Activated naive CD8-positive, alpha-beta T cell treated with anti-CD3 and anti-CD28 coated beads, Interleukin-2, amount 50 U/mL, for 24 hours (primary cell): Measurements from ENCODE around the gene YWHAB.

Experiments
- ATAC-seq: fragments of 150-1000 bp; cut with Tn5 transposase; one replicate; pipeline ENCODE4 v1.10.0; 2021
- DNase-seq: peaks from one replicate; pipeline ENCODE4 v3.0.0; 2021
- H3K27ac Mint-ChIP-seq: one replicate; pipeline ENCODE4 v1.8.0; 2021; ENCODE audit warnings: mild to moderate bottlenecking, mixed read lengths
- H3K27me3 Mint-ChIP-seq: one replicate; pipeline ENCODE4 v1.8.0; 2021; ENCODE audit warnings: mixed read lengths
- H3K36me3 Mint-ChIP-seq: one replicate; pipeline ENCODE4 v1.8.0; 2021; ENCODE audit warnings: low read depth, mixed read lengths
- H3K4me1 Mint-ChIP-seq: one replicate; pipeline ENCODE4 v1.8.0; 2021; ENCODE audit warnings: mixed read lengths
- H3K4me3 Mint-ChIP-seq: one replicate; pipeline ENCODE4 v1.8.0; 2021; ENCODE audit warnings: mild to moderate bottlenecking, moderate library complexity, mixed read lengths
- H3K9me3 Mint-ChIP-seq: one replicate; pipeline ENCODE4 v1.8.0; 2021; ENCODE audit warnings: mixed read lengths

YWHAB gene

DNA sequence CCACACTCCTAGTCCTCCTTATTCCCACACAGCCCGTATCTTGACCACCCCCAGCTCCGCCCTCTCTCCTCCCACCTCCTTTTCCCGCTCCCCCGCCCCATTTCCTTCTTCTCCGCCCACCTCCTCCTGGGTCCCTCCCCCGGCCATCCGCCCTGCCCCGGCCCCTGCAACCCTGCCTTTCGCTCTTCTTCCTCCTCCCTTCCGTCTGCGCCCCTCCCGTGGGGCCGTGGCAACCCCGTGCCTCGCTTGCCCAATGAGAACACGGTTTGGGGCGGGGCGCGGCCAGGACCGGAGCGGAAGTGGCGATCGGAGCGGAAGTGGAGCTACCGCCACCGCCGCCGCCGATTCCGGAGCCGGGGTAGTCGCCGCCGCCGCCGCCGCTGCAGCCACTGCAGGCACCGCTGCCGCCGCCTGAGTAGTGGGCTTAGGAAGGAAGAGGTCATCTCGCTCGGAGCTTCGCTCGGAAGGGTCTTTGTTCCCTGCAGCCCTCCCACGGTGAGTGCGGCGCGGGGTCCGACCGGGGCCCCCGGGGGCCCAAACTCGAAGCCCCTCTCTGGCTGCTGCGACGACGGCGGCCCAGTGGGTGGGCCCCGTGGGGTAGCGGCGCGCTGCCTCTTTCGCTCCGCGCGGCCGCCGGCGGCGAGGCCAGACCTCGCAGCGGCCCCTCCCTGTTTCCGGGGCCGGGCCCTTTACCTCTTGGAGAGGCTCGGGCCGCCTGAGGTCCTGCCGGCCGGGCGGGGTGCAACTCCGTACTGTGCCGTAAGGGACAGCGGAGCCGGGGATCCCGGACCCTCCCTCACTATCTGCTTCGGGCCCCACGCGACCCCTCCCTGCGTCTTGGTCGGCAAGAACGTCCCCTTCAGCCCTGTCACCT lies at the start of gene YWHAB:
Gene YWHAB (plus strand): TSS at position 314 of the 874 bp plus-strand sequence. CDS start 15,829 bp downstream, outside the sequence.
- H3K36me3 Mint-ChIP-seq, result peaks cover 26% of the 10 kb centered on the region
- ATAC-seq (peak; percentile 98), DNase-seq (peak; percentile 99)
- H3K27ac Mint-ChIP-seq, result peak within 1 kb of the TSS; percentile 93
- peaks cover 58% of the 10 kb centered on the region for H3K4me1 Mint-ChIP-seq
- H3K4me3 Mint-ChIP-seq, result peak within 1 kb of the TSS; percentile 95
- H3K27me3 Mint-ChIP-seq, result no peaks in the 10 kb centered on the region
- no peaks in the 10 kb centered on the region for H3K9me3 Mint-ChIP-seq

DNA sequence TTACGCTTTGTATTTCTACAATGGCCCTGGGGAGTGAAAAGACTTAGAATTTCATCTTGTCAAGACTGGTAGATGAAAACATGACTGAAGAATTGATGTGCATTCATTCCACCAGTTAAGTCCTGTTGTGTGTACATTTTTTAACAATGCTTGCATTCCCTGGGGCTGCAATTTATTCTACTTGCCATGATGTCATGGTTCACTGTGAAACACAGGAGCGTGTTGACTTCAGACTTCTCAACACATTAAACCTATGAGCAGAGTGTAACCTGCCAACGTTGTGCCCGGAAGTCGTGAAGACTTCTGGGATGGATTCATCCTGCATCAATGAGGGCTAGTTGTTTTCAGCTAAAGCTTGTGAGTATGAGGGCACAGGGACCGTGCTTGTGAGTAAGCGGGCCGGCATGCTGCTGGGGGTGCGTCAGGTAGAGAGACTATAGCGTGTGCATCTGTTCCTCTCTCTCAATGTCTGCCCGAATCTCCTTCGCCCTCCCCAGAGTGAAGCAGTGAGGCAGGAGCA lies 48.8 kb upstream of the YWHAB start:
- peaks cover 5% of the 10 kb centered on the region for H3K4me1 Mint-ChIP-seq
- H3K27me3 Mint-ChIP-seq, result peaks cover 13% of the 10 kb centered on the region
- no peaks in the 10 kb centered on the region for H3K36me3 Mint-ChIP-seq
- H3K4me3 Mint-ChIP-seq, result no peak overlapping the region
- H3K27ac Mint-ChIP-seq, result no peak overlapping the region
- ATAC-seq (no peak), DNase-seq (no peak)
- H3K9me3 Mint-ChIP-seq, result peaks cover 4% of the 10 kb centered on the region

DNA sequence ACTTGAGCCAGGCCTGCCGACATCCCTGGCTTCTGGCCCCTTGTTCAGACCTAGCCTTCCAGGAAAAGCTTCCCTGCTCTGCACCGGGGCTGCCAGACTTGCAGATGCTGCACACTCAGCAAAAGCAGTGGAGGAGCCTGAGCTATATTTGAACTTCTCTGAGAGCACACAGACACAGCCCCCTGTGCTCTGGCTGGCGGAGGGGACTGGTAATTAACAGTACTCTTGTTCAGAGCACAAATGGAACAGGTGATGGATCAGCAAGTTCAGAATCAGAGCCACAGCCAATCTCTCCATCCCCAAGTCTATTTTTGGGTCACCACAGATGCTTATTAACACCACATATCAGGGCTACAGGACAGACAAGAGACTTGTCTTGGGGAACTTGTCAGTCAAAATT lies 47.6 kb upstream of the YWHAB start:
- no peak overlapping the region for H3K4me3 Mint-ChIP-seq
- H3K27ac Mint-ChIP-seq, result no peak overlapping the region
- H3K36me3 Mint-ChIP-seq, result no peaks in the 10 kb centered on the region
- peaks cover 14% of the 10 kb centered on the region for H3K27me3 Mint-ChIP-seq
- peaks cover 5% of the 10 kb centered on the region for H3K4me1 Mint-ChIP-seq
- no peak for ATAC-seq
- peaks cover 4% of the 10 kb centered on the region for H3K9me3 Mint-ChIP-seq
- DNase-seq, result no peak

GRCh38 chr20:44838521-44838920 lies 47.0 kb upstream of the YWHAB start:
- no peak overlapping the region for H3K4me3 Mint-ChIP-seq
- no peak overlapping the region for H3K27ac Mint-ChIP-seq
- DNase-seq, result no peak
- H3K4me1 Mint-ChIP-seq, result peaks cover 5% of the 10 kb centered on the region
- no peak for ATAC-seq
- H3K9me3 Mint-ChIP-seq, result peaks cover 4% of the 10 kb centered on the region
- H3K36me3 Mint-ChIP-seq, result no peaks in the 10 kb centered on the region
- H3K27me3 Mint-ChIP-seq, result peaks cover 18% of the 10 kb centered on the region

- H3K27ac Mint-ChIP-seq, result no peak overlapping the region
- H3K4me3 Mint-ChIP-seq, result no peak overlapping the region
- DNase-seq (no peak), ATAC-seq (no peak)
- peaks cover 20% of the 10 kb centered on the region for H3K27me3 Mint-ChIP-seq
- H3K36me3 Mint-ChIP-seq, result no peaks in the 10 kb centered on the region
- H3K4me1 Mint-ChIP-seq, result peaks cover 5% of the 10 kb centered on the region
- H3K9me3 Mint-ChIP-seq, result peaks cover 4% of the 10 kb centered on the region
These were observed 46.0 kb upstream of the YWHAB start for GRCh38 chr20:44839481-44839880.

DNA sequence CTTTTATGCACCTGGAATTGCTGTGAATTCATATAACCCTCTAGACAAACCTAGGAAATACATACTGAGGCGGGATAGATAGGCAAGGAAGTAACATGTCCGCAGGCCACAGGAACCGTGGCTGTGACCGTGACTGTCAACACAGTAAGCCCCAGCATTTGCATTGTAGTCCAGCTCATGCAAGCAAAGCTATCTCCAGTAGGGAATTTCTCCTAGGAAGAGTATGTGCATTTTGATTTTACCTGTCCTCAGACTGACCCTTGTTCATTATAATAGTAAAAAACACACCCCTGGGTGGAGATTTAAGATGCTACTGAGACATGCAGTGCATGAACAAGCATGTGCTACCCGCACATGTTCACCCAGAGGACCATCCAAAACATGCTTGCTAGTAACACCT lies 44.7 kb upstream of the YWHAB start:
- ATAC-seq (no peak), DNase-seq (no peak)
- Mint-ChIP-seq H3K27ac (no peak overlapping the region), H3K9me3 (peaks cover 4% of the 10 kb centered on the region), H3K4me3 (no peak overlapping the region), H3K4me1 (no peaks in the 10 kb centered on the region), H3K36me3 (no peaks in the 10 kb centered on the region), H3K27me3 (peaks cover 26% of the 10 kb centered on the region)

- Mint-ChIP-seq H3K36me3 (no peaks in the 10 kb centered on the region), H3K27ac (no peak overlapping the region), H3K9me3 (peaks cover 4% of the 10 kb centered on the region), H3K27me3 (peaks cover 26% of the 10 kb centered on the region), H3K4me3 (no peak overlapping the region), H3K4me1 (no peaks in the 10 kb centered on the region)
- DNase-seq (no peak), ATAC-seq (no peak)
These were observed 43.5 kb upstream of the YWHAB start for GRCh38 chr20:44841955-44842354.

GRCh38 chr20:44843876-44844275 lies 41.6 kb upstream of the YWHAB start:
- Mint-ChIP-seq H3K4me3 (no peak overlapping the region), H3K27me3 (peaks cover 19% of the 10 kb centered on the region), H3K27ac (no peak overlapping the region), H3K9me3 (peaks cover 4% of the 10 kb centered on the region), H3K36me3 (no peaks in the 10 kb centered on the region), H3K4me1 (no peaks in the 10 kb centered on the region)
- DNase-seq, result no peak
- ATAC-seq, result no peak

DNA sequence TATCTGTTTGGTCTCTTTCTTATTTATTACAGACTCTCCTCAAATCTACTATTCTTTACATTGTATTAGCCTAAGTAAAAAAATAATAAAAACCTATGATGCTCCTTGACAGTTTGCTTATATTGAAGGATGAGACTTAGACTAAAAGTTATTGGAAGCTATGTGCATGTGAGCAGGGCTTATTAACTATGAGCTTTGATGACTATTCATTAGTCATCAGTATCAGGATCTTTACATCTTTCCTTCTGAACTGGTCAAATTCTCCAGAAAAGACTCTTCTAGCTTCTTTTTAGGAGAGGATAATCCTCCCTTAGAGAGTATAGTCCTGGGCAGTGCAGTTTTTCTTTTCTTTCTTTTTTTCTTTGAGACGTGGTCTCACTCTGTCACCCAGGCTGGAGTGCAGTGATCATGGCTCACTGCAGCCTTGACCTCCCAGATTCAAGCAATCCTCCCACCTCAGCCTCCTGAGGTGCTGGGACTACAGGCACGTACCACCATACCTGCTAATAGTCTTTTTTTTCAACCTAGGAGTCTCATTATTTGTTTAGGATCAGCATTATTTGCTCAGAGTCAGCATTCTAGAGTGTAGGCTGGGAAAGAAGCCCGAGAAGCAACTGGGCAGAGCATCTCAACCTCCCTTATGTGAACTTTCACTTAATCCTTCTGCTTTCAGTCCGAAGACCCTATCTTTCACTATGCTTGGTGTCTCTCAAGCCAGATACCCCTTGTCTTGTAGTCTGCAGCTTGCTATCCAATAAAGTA lies 37.1 kb upstream of the YWHAB start:
- no peak for ATAC-seq
- DNase-seq, result no peak
- Mint-ChIP-seq H3K4me3 (no peak overlapping the region), H3K27me3 (peaks cover 14% of the 10 kb centered on the region), H3K36me3 (no peaks in the 10 kb centered on the region), H3K9me3 (no peaks in the 10 kb centered on the region), H3K27ac (no peak overlapping the region), H3K4me1 (no peaks in the 10 kb centered on the region)

GRCh38 chr20:44849703-44850102 lies 35.8 kb upstream of the YWHAB start:
- no peak overlapping the region for H3K27ac Mint-ChIP-seq
- ATAC-seq (no peak), DNase-seq (no peak)
- H3K36me3 Mint-ChIP-seq, result no peaks in the 10 kb centered on the region
- no peak overlapping the region for H3K4me3 Mint-ChIP-seq
- no peaks in the 10 kb centered on the region for H3K4me1 Mint-ChIP-seq
- H3K9me3 Mint-ChIP-seq, result no peaks in the 10 kb centered on the region
- peaks cover 9% of the 10 kb centered on the region for H3K27me3 Mint-ChIP-seq

DNA sequence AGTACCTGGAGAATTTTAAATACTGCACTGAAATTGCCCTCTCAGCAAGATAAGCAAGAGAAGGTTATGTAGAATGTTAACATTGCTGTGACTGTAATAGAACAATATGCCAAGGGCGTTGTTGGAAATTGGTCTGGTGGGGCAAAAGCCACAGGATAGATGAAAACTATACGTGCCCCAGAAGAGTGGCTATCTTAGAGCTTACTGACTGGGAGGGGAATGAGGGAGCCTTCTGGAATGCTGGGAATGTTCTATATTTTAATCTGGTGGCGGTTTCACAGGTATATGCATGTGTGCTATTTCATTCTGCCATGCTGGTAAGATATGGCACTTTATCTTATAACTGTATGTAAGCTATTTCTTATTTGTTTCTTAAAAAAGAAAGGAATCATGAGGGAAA lies 35.2 kb upstream of the YWHAB start:
- Mint-ChIP-seq H3K36me3 (no peaks in the 10 kb centered on the region), H3K27ac (no peak overlapping the region)
- no peak for ATAC-seq

GRCh38 chr20:44850837-44851236 lies 34.7 kb upstream of the YWHAB start:
- Mint-ChIP-seq H3K27ac (no peak overlapping the region), H3K4me3 (no peak overlapping the region), H3K4me1 (no peaks in the 10 kb centered on the region), H3K9me3 (no peaks in the 10 kb centered on the region), H3K36me3 (no peaks in the 10 kb centered on the region), H3K27me3 (peaks cover 5% of the 10 kb centered on the region)
- DNase-seq (no peak), ATAC-seq (no peak)

More for the DNA sequence above, 35.2 kb upstream of the YWHAB start:
- Mint-ChIP-seq H3K9me3 (no peaks in the 10 kb centered on the region), H3K27me3 (peaks cover 5% of the 10 kb centered on the region), H3K4me1 (no peaks in the 10 kb centered on the region), H3K4me3 (no peak overlapping the region)
- DNase-seq, result no peak

DNA sequence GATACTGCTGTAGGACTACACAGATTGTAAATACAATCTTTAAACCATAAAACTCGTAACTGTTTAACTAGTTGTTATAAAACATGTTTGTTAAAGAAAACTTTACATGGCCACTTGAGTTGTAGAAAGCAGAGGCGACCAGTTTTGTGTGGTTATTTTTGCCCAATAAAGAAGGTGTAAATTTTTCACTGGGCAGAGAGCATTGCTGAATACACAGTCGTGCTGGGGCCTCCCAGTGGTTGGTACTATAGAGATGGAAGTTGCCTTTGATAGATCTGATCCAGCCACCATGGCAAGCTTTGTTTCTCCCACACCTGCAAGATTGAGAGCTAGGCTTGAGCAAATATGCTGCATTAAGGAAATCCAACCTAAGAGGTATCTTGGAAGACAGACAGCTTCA lies 34.0 kb upstream of the YWHAB start:
- Mint-ChIP-seq H3K4me1 (no peaks in the 10 kb centered on the region), H3K27ac (no peak overlapping the region), H3K27me3 (peaks cover 5% of the 10 kb centered on the region), H3K9me3 (no peaks in the 10 kb centered on the region), H3K36me3 (no peaks in the 10 kb centered on the region), H3K4me3 (no peak overlapping the region)
- ATAC-seq (no peak), DNase-seq (no peak)

DNA sequence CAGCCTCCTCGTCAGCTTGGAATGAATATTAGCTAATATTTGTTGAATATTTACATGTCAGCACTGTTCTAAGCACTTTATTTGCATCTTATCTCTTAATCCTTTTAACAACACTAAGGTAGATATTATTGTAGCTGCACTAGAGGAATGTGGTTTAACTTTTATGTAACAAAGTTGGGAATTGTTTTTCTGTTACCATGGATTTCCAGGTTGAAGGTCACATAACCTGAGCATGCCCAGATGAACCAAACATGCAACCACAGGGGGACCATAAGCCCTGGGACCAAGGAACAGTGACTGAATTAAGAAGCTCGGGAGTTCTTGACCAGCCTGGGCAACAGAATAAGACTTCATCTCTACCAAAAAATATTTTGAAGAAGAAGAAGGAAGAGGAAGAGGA lies 29.1 kb upstream of the YWHAB start:
- ATAC-seq (no peak), DNase-seq (no peak)
- peaks cover 5% of the 10 kb centered on the region for H3K4me1 Mint-ChIP-seq
- H3K4me3 Mint-ChIP-seq, result no peak overlapping the region
- no peaks in the 10 kb centered on the region for H3K27me3 Mint-ChIP-seq
- no peak overlapping the region for H3K27ac Mint-ChIP-seq
- no peaks in the 10 kb centered on the region for H3K36me3 Mint-ChIP-seq
- no peaks in the 10 kb centered on the region for H3K9me3 Mint-ChIP-seq
